Heart right ventricle (tissue), 16 donors: ENCODE results near the gene KIAA0825. TPM values are rescaled to one million over a fixed set of nuclear protein-coding genes. Genes with fewer than 3 reads are reported as not detected.

Source experiments
- ATAC-seq, 8 donors: fragments of 200-7000 bp; cut with Tn5 transposase; one replicate each; pipeline ENCODE4 v1.9.1; 2020; ENCODE audit warnings: mild to moderate bottlenecking in 8 of 8, moderate library complexity in 8 of 8, moderate number of reproducible peaks in 1 of 8
- DNase-seq, 2 donors: peaks; one replicate each; pipeline ENCODE4 v3.0.0-alpha.2; 2020
- H3K27ac ChIP-seq, 10 donors: fragments of 200-600 bp; sonication (generic) in 2 of 10; one replicate each; pipeline versions ENCODE4 v1.5.0 to v1.8.0; 2020 to 2022; ENCODE audit warnings: mild to moderate bottlenecking in 3 of 10
- H3K27me3 ChIP-seq, 7 donors: fragments of 200-600 bp; one replicate each; pipeline ENCODE4 v1.8.0; 2021 to 2022; ENCODE audit warnings: mild to moderate bottlenecking in 2 of 7
- H3K36me3 ChIP-seq, 9 donors: fragments of 200-600 bp; sonication (generic) in 1 of 9; one replicate each; pipeline versions ENCODE4 v1.5.0 to v1.8.0; 2020 to 2022; ENCODE audit warnings: mild to moderate bottlenecking in 2 of 9
- H3K4me1 ChIP-seq, 9 donors: fragments of 200-600 bp; sonication (generic) in 1 of 9; one replicate each; pipeline versions ENCODE4 v1.5.0 to v1.8.0; 2020 to 2022; ENCODE audit warnings: mild to moderate bottlenecking in 4 of 9
- H3K4me3 ChIP-seq, 10 donors: fragments of 200-600 bp; sonication (generic) in 2 of 10; one replicate each; pipeline versions ENCODE4 v1.5.0 to v1.8.0; 2020 to 2022; ENCODE audit warnings: mild to moderate bottlenecking in 7 of 10, moderate library complexity in 2 of 10
- H3K9me3 ChIP-seq, 11 donors: fragments of 200-600 bp in 10 of 11; sonication (generic) in 2 of 11; one replicate each; pipeline versions ENCODE4 v1.5.0 to v1.8.0; 2013 to 2022; ENCODE audit warnings: mild to moderate bottlenecking in 2 of 11, control low read depth in 1 of 11, moderate library complexity in 1 of 11
- CTCF ChIP-seq, 9 donors: fragments of 200-600 bp; sonication (generic) in 2 of 9; IDR thresholded peaks; one replicate each; pipeline versions ENCODE4 v1.5.0 to v1.8.0; 2021 to 2022; ENCODE audit warnings: antibody characterized with exemption in 9 of 9, mild to moderate bottlenecking in 5 of 9, moderate library complexity in 1 of 9
- WGBS, 2 donors: extraction: QIAGEN DNeasy Blood & Tissue Kit; methylation state at CpG; one replicate each; pipeline ENCODE4 v1.1.7; 2013; ENCODE audit warnings: inconsistent platforms in 1 of 2; 5-methylcytosine and 5-hydroxymethylcytosine counted together
- intact Hi-C, 10 donors: fragments of 100-400 bp; cut with DNase I; formaldehyde crosslinking; loops; one replicate each; pipeline versions ENCODE4 v1.11.1 to v1.14.2; 2022
- polyA plus RNA-seq, 2 donors: library from polyadenylated mRNA; stranded (reverse); fragments of 200-250 nt; gene quantifications; one replicate each; pipeline ENCODE4 v1.2.3, GENCODE V29; 2013
- total RNA-seq, 10 donors: library from RNA; stranded (reverse); fragmentation: NEBNext Ultra II Directional in 3 of 10; extraction: Animal tissue kit (Norgen Biotek cat#: 25700) in 3 of 10; gene quantifications; one replicate each; pipeline versions ENCODE4 v1.2.1 to v1.2.4, GENCODE V29; 2021 to 2023
- donor health status: Arrhythmogenic right ventricular cardiomyopathy.
- donor health status: ischemic (EF 13 %, LVEDD 7.1; RV severe dilation, severe dysfunction).
- donor health status: healthy with polysubstance abuse.
- donor health status: DM: no; HTN: yes; CAD: no.
- donor health status: DM: no; HTN: no; CAD: no.
- donor health status: ischemic (EF 25% LVEDD 6.9; RV normal size, moderate dysfunction).
- donor health status: ischemic (EF 25% LVEDD 5.7; RV mildly dilated, moderate dysfunction).
- donor health status: healthy.
- donor health status: DM: yes; HTN: yes; CAD: no.
- donor health status: Ischemic cardiomyopathy.
- donor health status: ischemic (EF 35%, LVEDD 5.7; RV mildly dilated, moderate dysfunction).
- donor health status: nonischemic (EF 11% LVEDD 7.7; RV severe dilation, severe dysfunction).
- donor health status: DM: yes; HTN: yes; CAD: no.
- donor health status: PGD.
- donor health status: ischemic (EF 29% LVEDD 5.4; RV normal size, mild dysfunction).
- donor health status: nonischemic (EF 23%, LVEDD 6.1; RV moderate dilation, normal function).

KIAA0825 gene
- total and polyA plus RNA-seq, 12 donors = 0.36 to 3.5 (median 2.4) TPM

GRCh38 chr5:94457788-94458187 is 160.6 kb downstream of the KIAA0825 start:
- TF ChIP-seq CTCF (IDR thresholded peaks at IDR 0.05) = no peak
- DNase-seq (no peak), ATAC-seq (no peak)
- intact Hi-C loops = loop anchor here in 1 of 10 donors (1.0 kb wide), 1 partner anchor 26 kb away; no protein-coding TSS in a partner anchor
- peaks cover 0 to 7% (median 0%) of the 10 kb centered on the region in 9 donors for H3K36me3 ChIP-seq
- no peak overlapping the region for H3K4me3 ChIP-seq
- WGBS, 2 donors = 96 to 97% methylated on average over 4 of the region's 4 CpGs
- no peaks in the 10 kb centered on the region for H3K4me1 ChIP-seq
- H3K27ac ChIP-seq = no peak overlapping the region
- H3K9me3 ChIP-seq = no peaks in the 10 kb centered on the region
- no peaks in the 10 kb centered on the region for H3K27me3 ChIP-seq

- no peaks in the 10 kb centered on the region for H3K4me1 ChIP-seq
- TF ChIP-seq CTCF (IDR thresholded peaks at IDR 0.05) = no peak
- H3K27me3 ChIP-seq = no peaks in the 10 kb centered on the region
- no peak overlapping the region for H3K4me3 ChIP-seq
- H3K9me3 ChIP-seq = peaks cover 0 to 6% (median 0%) of the 10 kb centered on the region in 11 donors
- 84 to 93% methylated on average over 2 of the region's 2 CpGs for WGBS, 2 donors
- ATAC-seq (no peak), DNase-seq (no peak)
- H3K36me3 ChIP-seq = peaks cover 0 to 7% (median 0%) of the 10 kb centered on the region in 9 donors
- no peak overlapping the region for H3K27ac ChIP-seq
- intact Hi-C loops = no loop called here
Observed at GRCh38 chr5:94445726-94446125, 172.7 kb downstream of the KIAA0825 start.

- ATAC-seq (no peak), DNase-seq (no peak)
- Histone ChIP-seq H3K9me3 (no peaks in the 10 kb centered on the region), H3K27ac (no peak overlapping the region), H3K36me3 (peaks cover 0 to 14% (median 0%) of the 10 kb centered on the region in 9 donors), H3K4me1 (no peaks in the 10 kb centered on the region), H3K27me3 (no peaks in the 10 kb centered on the region), H3K4me3 (no peak overlapping the region)
- intact Hi-C loops = no loop called here
- WGBS, 2 donors = 83 to 91% methylated on average over 2 of the region's 2 CpGs
- no peak for TF ChIP-seq CTCF (IDR thresholded peaks at IDR 0.05)
Observed at GRCh38 chr5:94442991-94443390, 175.4 kb downstream of the KIAA0825 start.

- WGBS, 2 donors = 90 to 98% methylated on average over 1 of the region's 1 CpG
- no peaks in the 10 kb centered on the region for H3K9me3 ChIP-seq
- no peaks in the 10 kb centered on the region for H3K27me3 ChIP-seq
- peaks cover 0 to 23% (median 0%) of the 10 kb centered on the region in 9 donors for H3K36me3 ChIP-seq
- DNase-seq (no peak), ATAC-seq (no peak)
- intact Hi-C loops = no loop called here
- no peak overlapping the region for H3K27ac ChIP-seq
- H3K4me3 ChIP-seq = no peak overlapping the region
- no peaks in the 10 kb centered on the region for H3K4me1 ChIP-seq
- TF ChIP-seq CTCF (IDR thresholded peaks at IDR 0.05) = no peak
Observed at GRCh38 chr5:94442076-94442475, 176.3 kb downstream of the KIAA0825 start.
